ENCODE data around the gene IARS1.

IARS1 gene

GRCh38 chr9:92293452-92294296 is at the start of gene IARS1:
TSS of gene IARS1 (minus strand) at chr9:92293697. CDS start at chr9:92289419, 4,278 bp downstream.
- FAIRE-seq: no peak

GRCh38 chr9:92342825-92343488 is 49.5 kb upstream of the IARS1 start:
- FAIRE-seq: no peak

DNA sequence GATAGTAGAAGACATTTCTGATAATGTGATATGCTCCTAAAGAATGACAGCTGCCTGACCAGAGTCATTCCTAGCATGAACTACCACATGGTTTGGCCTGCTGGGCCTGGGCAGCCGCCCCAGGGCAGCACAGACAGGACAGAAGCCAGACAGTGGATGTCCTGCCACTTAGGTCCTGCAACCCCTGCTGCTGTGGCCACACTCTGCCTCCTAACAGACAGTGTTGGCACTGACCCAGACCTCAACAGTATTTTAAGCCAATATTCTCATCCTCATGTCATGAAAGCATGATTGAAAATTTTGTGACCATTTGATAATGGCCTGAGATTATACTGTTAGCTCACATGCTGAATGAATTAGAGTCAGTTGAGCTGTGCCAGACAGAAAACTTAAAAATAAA is 48.1 kb upstream of the IARS1 start:
- no peak for FAIRE-seq

DNA sequence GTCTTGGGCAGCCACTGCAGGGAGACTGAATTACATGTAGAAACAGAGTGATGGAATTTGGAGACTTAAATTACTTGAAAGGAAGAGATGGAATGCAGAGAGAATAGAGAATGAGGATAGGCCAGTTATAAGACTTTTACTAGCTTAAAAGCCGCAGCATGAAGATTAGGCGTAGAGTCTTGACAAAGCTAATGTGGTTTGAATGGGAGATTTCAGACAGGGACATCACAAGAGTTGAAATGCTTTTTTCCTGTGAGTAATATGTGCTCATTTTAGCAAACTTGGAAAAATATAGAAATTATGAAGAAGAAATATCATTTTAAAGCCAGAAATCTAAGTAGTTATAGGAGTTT is 39.8 kb upstream of the IARS1 start:
- FAIRE-seq: no peak

DNA sequence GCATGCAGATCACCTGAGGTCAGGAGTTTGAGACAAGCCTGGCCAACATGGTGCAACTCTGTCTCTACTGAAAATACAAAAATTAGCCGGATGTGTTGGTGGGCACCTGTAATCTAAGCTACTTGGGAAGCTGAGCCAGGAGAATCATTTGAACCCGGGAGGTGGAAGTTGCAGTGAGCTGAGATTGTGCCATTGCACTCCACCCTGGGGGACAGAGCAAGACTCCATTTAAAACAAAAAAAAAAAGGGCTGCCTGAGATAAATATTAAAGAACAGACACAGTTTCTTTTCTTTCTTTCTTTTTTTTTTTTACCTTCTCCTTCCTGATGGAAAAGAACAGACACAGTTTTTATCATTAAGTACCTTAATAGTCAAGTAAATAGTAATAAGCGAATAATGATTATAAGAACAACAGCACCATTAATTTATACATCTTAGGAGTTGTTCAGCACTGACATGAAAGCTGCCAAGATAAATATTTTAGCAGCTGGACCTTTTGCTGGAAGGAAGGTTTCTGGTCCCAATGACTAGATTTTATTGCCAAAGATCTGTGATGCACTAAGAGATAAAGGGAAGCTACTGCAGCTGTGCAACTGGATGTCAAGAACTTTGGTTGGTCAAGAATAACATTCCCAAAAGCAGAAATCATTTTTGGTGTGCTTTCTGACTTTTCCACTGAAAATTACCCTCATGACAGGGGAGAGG is 39.2 kb upstream of the IARS1 start:
- no peak for FAIRE-seq

DNA sequence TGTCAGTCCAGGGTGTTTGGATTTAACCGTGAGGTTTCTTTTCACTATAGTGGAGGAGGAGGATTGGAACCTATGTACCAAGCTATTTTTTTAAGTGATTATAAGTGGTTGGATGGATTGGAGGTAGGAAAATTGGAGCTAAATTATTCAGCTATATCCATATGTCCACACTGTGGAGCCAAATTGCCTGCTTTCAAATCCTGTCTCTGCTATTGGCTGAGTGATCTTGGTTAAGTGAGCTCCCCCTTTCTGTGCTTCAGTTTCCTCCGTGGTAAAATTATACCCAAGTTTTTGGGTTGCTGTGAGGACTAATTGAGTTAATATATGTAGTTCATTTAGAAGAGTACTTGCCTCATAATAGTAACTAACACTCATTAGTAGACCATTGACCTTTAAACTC is 34.7 kb upstream of the IARS1 start:
- no peak for FAIRE-seq

- no peak for FAIRE-seq
Measured at GRCh38 chr9:92327283-92327850, 33.9 kb upstream of the IARS1 start.

DNA sequence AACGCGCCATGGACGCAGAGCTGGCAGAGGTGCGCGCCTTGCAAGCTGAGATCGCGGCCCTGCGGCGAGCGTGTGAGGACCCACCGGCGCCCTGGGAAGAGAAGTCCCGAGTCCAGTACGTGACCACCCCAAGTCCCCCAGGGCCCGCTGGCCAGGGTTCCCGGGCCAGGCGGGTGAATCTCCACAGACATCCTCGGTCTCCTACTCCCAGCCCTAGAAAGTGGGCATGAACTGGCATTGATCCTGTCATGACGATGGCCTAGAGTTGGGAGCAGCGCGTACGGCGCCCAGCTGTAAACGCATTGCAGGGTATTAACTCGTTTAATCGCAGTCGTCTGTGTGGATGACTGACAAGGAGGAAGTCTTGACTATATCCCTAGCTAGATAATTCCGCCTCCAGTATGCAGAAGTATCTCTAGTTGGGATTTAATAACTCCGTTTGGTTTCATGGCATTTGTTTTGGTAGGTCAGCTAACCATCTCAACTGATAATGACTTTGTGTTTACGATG is 32.5 kb upstream of the IARS1 start:
- no peak for FAIRE-seq

- FAIRE-seq: no peak
Measured at GRCh38 chr9:92325269-92325990, 31.9 kb upstream of the IARS1 start, which contains the start of the genes CENPP and NOL8. TSS of gene CENPP (plus strand) at chr9:92325953. TSS of gene NOL8 (minus strand) at chr9:92325350. CDS start at chr9:92324161, 1,189 bp downstream.

DNA sequence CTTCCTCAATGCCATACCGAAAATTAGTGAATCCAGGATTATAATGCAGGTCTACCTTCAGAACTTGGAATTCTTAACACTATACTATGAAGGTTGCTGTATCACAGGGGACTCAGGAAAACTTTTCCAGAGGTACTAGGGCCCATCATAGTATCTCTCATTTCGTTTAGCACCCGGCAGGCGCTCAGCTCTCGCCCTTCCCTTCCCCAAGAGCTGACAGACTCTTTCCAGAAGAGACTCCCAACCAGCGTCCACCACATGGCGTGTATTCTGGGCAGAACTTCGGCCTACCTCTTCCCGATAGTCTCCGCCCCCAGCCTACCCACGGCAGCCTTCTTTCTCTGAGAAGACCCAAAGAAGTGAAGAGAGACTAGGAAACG is 31.4 kb upstream of the IARS1 start:
- no peak for FAIRE-seq

GRCh38 chr9:92324431-92324830 is 30.9 kb upstream of the IARS1 start:
- no peak for FAIRE-seq

DNA sequence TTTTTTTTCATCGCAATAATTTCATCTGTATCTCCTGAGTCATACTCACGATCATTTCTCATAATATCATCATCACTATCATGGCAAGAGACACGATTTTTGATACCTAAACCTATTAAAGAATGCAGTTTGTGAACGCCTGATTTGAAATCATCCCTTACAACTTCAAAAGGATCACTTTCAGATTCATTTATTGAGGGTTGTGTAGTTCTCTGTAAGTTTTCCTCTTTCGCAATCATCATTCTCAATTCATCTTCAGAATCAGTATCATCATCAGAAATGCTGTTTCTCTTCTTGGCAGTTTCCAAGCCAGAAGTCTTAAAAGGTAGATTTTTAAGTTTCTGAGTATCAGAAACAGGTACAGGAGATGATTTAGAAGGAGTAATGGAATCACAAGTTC is 22.0 kb upstream of the IARS1 start:
- no peak for FAIRE-seq

DNA sequence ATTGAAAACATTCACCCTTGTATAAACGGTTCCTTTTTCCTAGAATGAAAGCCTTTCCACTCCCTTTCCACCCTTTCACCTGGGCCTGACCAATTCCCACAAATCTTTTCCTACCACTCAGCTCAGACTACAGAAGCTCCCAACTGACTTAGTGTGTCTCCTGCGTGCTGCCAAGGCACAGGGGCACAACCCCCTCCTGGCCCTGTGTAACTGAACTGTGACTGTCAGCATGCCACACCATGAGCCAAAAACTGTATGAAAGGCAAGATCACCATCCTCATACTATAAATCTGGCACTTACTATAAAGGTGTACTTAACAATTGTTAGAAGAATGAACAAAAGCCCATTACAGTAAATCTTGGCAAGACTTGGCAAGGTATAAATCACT is 20.1 kb upstream of the IARS1 start:
- FAIRE-seq: no peak

DNA sequence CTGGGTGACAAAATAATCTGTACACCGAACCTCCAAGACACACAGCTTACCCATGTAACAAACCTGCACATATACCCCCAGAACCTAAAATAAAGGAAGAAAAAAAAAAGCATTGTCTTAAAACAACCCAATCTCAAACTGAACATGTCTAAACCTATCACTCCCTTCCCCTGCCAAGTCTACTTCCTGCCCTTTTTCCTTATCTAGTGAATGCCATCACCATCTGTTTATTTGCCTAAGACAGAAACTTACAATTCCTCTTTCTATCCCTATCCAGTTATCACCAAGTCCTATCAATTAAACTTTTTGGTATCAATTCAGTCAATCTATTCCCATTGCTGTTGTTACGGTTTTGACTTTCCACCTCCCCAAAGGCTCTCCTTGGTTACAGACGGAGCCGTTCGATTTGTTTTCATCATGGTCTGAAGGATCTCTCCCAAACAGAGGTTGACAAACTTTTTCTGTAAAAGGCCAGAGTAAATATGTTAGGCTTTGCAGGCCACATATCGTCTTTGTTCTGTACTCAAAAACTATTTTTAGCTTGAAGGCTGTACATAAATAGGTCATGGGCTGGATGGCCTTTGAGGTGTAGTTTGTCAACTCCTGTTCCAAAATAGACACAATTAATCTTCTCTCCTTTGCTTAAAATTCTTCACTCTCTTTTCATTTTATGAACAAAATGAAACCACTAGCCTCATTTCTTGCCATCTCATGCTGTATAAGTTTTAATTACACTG is 19.6 kb upstream of the IARS1 start:
- FAIRE-seq: no peak

GRCh38 chr9:92310562-92310961 is 17.1 kb upstream of the IARS1 start:
- no peak for FAIRE-seq

DNA sequence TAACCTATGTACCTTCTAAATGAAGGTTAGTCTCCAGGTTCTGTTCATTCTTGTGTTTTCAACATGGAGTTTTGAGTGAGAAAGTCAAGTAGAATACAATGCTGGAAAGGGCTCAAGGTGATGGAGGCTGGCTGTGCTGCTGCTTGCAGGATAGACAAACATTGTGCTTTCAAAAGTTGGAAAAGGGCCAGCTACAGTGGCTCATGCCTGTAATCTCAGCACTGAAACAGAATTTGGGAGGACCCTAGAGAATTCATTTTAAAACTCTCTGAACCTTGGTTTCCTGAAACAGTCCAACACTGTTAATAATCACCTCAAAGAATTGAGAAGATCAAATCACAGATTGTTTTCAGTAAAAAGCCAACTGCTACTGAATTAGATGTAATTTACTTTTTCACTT is 15.4 kb upstream of the IARS1 start:
- FAIRE-seq: no peak

- no peak for FAIRE-seq
Measured at GRCh38 chr9:92300936-92301335, 7.4 kb upstream of the IARS1 start.

DNA sequence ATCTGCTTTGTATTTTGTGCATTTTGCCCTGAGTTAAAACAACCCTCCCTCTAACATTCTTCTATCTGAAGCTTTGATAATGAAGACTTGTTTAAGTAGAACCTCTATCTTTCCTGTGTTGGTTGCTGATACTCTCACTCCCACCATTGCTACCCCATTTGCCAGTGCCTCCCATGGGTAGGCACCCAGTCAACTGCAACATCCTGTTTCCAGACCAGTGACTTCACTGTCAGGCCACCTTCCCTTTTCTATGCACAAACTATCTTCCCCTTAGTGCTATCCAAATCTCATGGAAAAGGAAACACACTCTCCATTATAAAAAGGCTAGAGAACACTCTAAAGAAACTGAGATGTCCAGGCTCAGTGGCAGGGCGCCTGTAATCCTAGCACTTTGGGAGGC is 5.6 kb upstream of the IARS1 start:
- no peak for FAIRE-seq

GRCh38 chr9:92298036-92298435 is 4.5 kb upstream of the IARS1 start:
- no peak for FAIRE-seq

DNA sequence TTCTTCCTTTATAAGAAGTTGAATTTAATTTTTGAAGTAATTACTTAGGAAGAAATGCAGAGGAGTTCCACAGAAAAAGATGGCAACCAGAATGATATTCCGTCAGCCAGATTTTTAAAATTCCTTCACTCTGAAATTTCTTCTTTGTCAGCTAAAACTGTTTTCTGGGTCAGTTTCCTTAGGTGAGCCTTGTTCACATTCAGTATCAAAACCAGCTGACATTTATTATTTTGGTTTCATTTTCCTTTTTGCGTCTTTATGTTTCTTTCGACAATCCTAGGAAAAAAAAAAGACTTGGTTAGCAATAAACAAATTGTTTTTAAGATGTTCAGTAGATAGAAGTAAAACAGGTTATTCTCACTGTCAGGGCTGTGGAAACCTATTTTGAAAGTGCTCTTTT is 4.1 kb upstream of the IARS1 start:
- no peak for FAIRE-seq

- no peak for FAIRE-seq
Measured at GRCh38 chr9:92295827-92296258, 2.3 kb upstream of the IARS1 start.

Measured in colon (tissue), 2 donors.